ENCODE data around the gene SUSD4. TPM values are rescaled to one million over a fixed set of nuclear protein-coding genes. Genes with fewer than 3 reads are reported as not detected.

SUSD4 gene
- total and polyA plus RNA-seq, 2 donors (not counting 1 experiment from before 2014, with no cell fraction given), result 0.33 TPM; not detected in 1

GRCh38 chr1:223250632-223251015 lies 113.4 kb downstream of the SUSD4 start:
- Histone ChIP-seq H4K20me1 (ENCODE audit: control insufficient read depth, extremely low read depth, insufficient read depth, low read length) (no peaks in the 10 kb centered on the region), H3K79me2 (ENCODE audit: control insufficient read depth, insufficient read depth, low read length) (no peaks in the 10 kb centered on the region), H3K9me3 (ENCODE audit: control insufficient read depth, insufficient read depth, low read depth, low read length) (no peaks in the 10 kb centered on the region), H3K36me3 (ENCODE audit: control insufficient read depth, insufficient read depth, low read length) (no peaks in the 10 kb centered on the region), H2AFZ (ENCODE audit: low read length) (no peak overlapping the region), H3K27me3 (ENCODE audit: control insufficient read depth, insufficient read depth, low read length) (peaks cover 3% of the 10 kb centered on the region), H3K4me3 (replicated peaks in 1 of 4; ENCODE audit: control extremely low read depth in 1 of 4, insufficient read depth in 1 of 4, low read depth in 3 of 4, low read length in 4 of 4) (no peak overlapping the region), H3K4me2 (ENCODE audit: extremely low read depth, insufficient read depth, low read length) (no peak overlapping the region), H3K27ac (ENCODE audit: insufficient read depth, low read length) (no peak overlapping the region), H3K4me1 (ENCODE audit: control insufficient read depth, extremely low read depth, insufficient read depth, low read length) (no peaks in the 10 kb centered on the region), H3K9ac (ENCODE audit: insufficient read depth, low read length) (no peak overlapping the region)
- DNase-seq (ENCODE audit: low read depth in 2 of 2), result no peak
- TF ChIP-seq CTCF (conservative IDR thresholded peaks at IDR 0.05 in 1 of 2, IDR thresholded peaks at IDR 0.05 in 1 of 2; ENCODE audit: low read depth in 1 of 2, low read length in 2 of 2), result no peak
- no peak for TF ChIP-seq EZH2 (IDR thresholded peaks at IDR 0.05; ENCODE audit: low read length, missing control alignments)

- Histone ChIP-seq H4K20me1 (ENCODE audit: control insufficient read depth, extremely low read depth, insufficient read depth, low read length) (no peaks in the 10 kb centered on the region), H3K9ac (ENCODE audit: insufficient read depth, low read length) (no peak overlapping the region), H3K27ac (ENCODE audit: insufficient read depth, low read length) (no peak overlapping the region), H3K27me3 (ENCODE audit: control insufficient read depth, insufficient read depth, low read length) (peaks cover 3% of the 10 kb centered on the region), H3K79me2 (ENCODE audit: control insufficient read depth, insufficient read depth, low read length) (no peaks in the 10 kb centered on the region), H3K4me3 (replicated peaks in 1 of 4; ENCODE audit: control extremely low read depth in 1 of 4, insufficient read depth in 1 of 4, low read depth in 3 of 4, low read length in 4 of 4) (no peak overlapping the region), H3K4me1 (ENCODE audit: control insufficient read depth, extremely low read depth, insufficient read depth, low read length) (no peaks in the 10 kb centered on the region), H3K9me3 (ENCODE audit: control insufficient read depth, insufficient read depth, low read depth, low read length) (no peaks in the 10 kb centered on the region), H3K4me2 (ENCODE audit: extremely low read depth, insufficient read depth, low read length) (no peak overlapping the region), H2AFZ (ENCODE audit: low read length) (no peak overlapping the region), H3K36me3 (ENCODE audit: control insufficient read depth, insufficient read depth, low read length) (no peaks in the 10 kb centered on the region)
- DNase-seq (ENCODE audit: low read depth in 2 of 2), result peak in 1 of 2 donors; percentile 12
- no peak for TF ChIP-seq CTCF (conservative IDR thresholded peaks at IDR 0.05 in 1 of 2, IDR thresholded peaks at IDR 0.05 in 1 of 2; ENCODE audit: low read depth in 1 of 2, low read length in 2 of 2)
- TF ChIP-seq EZH2 (IDR thresholded peaks at IDR 0.05; ENCODE audit: low read length, missing control alignments), result no peak
Measured at GRCh38 chr1:223249854-223250631, 113.9 kb downstream of the SUSD4 start.

- H3K4me1 ChIP-seq (ENCODE audit: control insufficient read depth, extremely low read depth, insufficient read depth, low read length), result no peaks in the 10 kb centered on the region
- H3K9ac ChIP-seq (ENCODE audit: insufficient read depth, low read length), result no peak overlapping the region
- no peak overlapping the region for H3K27ac ChIP-seq (ENCODE audit: insufficient read depth, low read length)
- no peak overlapping the region for H3K4me3 ChIP-seq (replicated peaks in 1 of 4; ENCODE audit: control extremely low read depth in 1 of 4, insufficient read depth in 1 of 4, low read depth in 3 of 4, low read length in 4 of 4)
- no peak overlapping the region for H3K4me2 ChIP-seq (ENCODE audit: extremely low read depth, insufficient read depth, low read length)
- H4K20me1 ChIP-seq (ENCODE audit: control insufficient read depth, extremely low read depth, insufficient read depth, low read length), result no peaks in the 10 kb centered on the region
- no peaks in the 10 kb centered on the region for H3K79me2 ChIP-seq (ENCODE audit: control insufficient read depth, insufficient read depth, low read length)
- no peak for TF ChIP-seq CTCF (conservative IDR thresholded peaks at IDR 0.05 in 1 of 2, IDR thresholded peaks at IDR 0.05 in 1 of 2; ENCODE audit: low read depth in 1 of 2, low read length in 2 of 2)
- no peaks in the 10 kb centered on the region for H3K36me3 ChIP-seq (ENCODE audit: control insufficient read depth, insufficient read depth, low read length)
- no peak overlapping the region for H2AFZ ChIP-seq (ENCODE audit: low read length)
- DNase-seq (ENCODE audit: low read depth in 2 of 2), result no peak
- no peaks in the 10 kb centered on the region for H3K27me3 ChIP-seq (ENCODE audit: control insufficient read depth, insufficient read depth, low read length)
- no peaks in the 10 kb centered on the region for H3K9me3 ChIP-seq (ENCODE audit: control insufficient read depth, insufficient read depth, low read depth, low read length)
Measured at GRCh38 chr1:223248770-223249140, 115.2 kb downstream of the SUSD4 start.
